Right lobe of liver (tissue), 6 donors: ENCODE data around the gene DENND2A. TPM values are rescaled to one million over a fixed set of nuclear protein-coding genes. Genes with fewer than 3 reads are reported as not detected.

Source experiments
- ATAC-seq, 4 donors: fragments of 200-7000 bp; cut with Tn5 transposase; one replicate each; pipeline ENCODE4 v1.9.1; 2020; ENCODE audit warnings: mild to moderate bottlenecking in 4 of 4, moderate library complexity in 4 of 4
- DNase-seq, 3 donors: peaks; one replicate each; pipeline ENCODE4 v3.0.0-alpha.2; 2020
- H3K27ac ChIP-seq, 3 donors: fragments of 200-600 bp; one replicate each; pipeline ENCODE4 v1.8.0; 2022
- H3K27me3 ChIP-seq, 2 donors: fragments of 200-600 bp; one replicate each; pipeline ENCODE4 v1.8.0; 2022
- H3K36me3 ChIP-seq, 4 donors: fragments of 200-600 bp; sonication (generic) in 1 of 4; one replicate each; pipeline versions ENCODE4 v1.5.1 to v1.8.0; 2017 to 2022; ENCODE audit warnings: control low read depth in 1 of 4
- H3K4me1 ChIP-seq, 4 donors: fragments of 200-600 bp; sonication (generic) in 1 of 4; one replicate each; pipeline versions ENCODE4 v1.5.1 to v1.8.0; 2017 to 2022; ENCODE audit warnings: control low read depth in 1 of 4
- H3K4me3 ChIP-seq, 3 donors: fragments of 200-600 bp; one replicate each; pipeline ENCODE4 v1.8.0; 2022
- H3K9me3 ChIP-seq, 4 donors: fragments of 200-600 bp; sonication (generic) in 1 of 4; one replicate each; pipeline versions ENCODE4 v1.5.1 to v1.8.0; 2017 to 2022; ENCODE audit warnings: control low read depth in 1 of 4
- CTCF ChIP-seq, 4 donors: fragments of 200-600 bp in 3 of 4; fragments of 450-650 bp in 1 of 4; IDR thresholded peaks; one replicate each; pipeline versions ENCODE4 v1.5.1 to v1.8.0; 2016 to 2022; ENCODE audit warnings: antibody characterized with exemption in 4 of 4, mild to moderate bottlenecking in 2 of 4
- POLR2A ChIP-seq: fragments of 450-650 bp; IDR thresholded peaks from one replicate; pipeline ENCODE4 v1.6.1; 2017; ENCODE audit warnings: antibody characterized with exemption, mild to moderate bottlenecking
- WGBS: methylation state at CpG from one replicate; pipeline ENCODE4 v1.1.6; 2018; ENCODE audit warnings: low coverage, low lambda C conversion rate; ENCODE audit not compliant: insufficient coverage; ENCODE audit errors: missing lambda C conversion rate; 5-methylcytosine and 5-hydroxymethylcytosine counted together
- intact Hi-C, 2 donors: fragments of 100-400 bp; cut with DNase I; formaldehyde crosslinking; loops; one replicate each; pipeline versions ENCODE4 v1.11.2 to v1.14.1; 2022
- total RNA-seq, 6 experiments: library from RNA; depleted of rRNA in 2 of 6; stranded (reverse); fragments of >200 nt in 2 of 6; fragmentation: NEBNext Ultra II Directional in 3 of 6; extraction: Animal tissue kit (Norgen Biotek cat#: 25700) in 3 of 6; gene quantifications; one replicate each; pipeline versions ENCODE4 v1.1.0 to v1.2.4, GENCODE V29; 2016 to 2023
- donor health status: DM: no; HTN: yes; CAD: no.
- donor health status: DM: no; HTN: no; CAD: no.
- donor health status: DM: no; HTN: no; CAD: no.
- donor health status: DM: no; HTN: yes; CAD: no.
- donor health status: DM: no; HTN: yes; CAD: no.

The DENND2A gene
- total RNA-seq, 6 experiments from 2014 or later: 1.4 to 3.6 (median 2.4) TPM

GRCh38 chr7:140674356-140674800, 33.8 kb upstream of the DENND2A start:
- DNase-seq (no peak), ATAC-seq (no peak)
- no peaks in the 10 kb centered on the region for H3K36me3 ChIP-seq
- no peaks in the 10 kb centered on the region for H3K27me3 ChIP-seq
- peaks cover 0 to 10% (median 0%) of the 10 kb centered on the region in 4 donors for H3K4me1 ChIP-seq
- H3K9me3 ChIP-seq: no peaks in the 10 kb centered on the region
- H3K4me3 ChIP-seq: no peak overlapping the region
- WGBS: 81% methylated on average over 5 of the region's 5 CpGs
- intact Hi-C loops: no loop called here
- H3K27ac ChIP-seq: no peak overlapping the region
- TF ChIP-seq POLR2A (no peak), CTCF (IDR thresholded peaks at IDR 0.05) (no peak)

GRCh38 chr7:140673774-140674155, 33.2 kb upstream of the DENND2A start:
- no peaks in the 10 kb centered on the region for H3K36me3 ChIP-seq
- no peak overlapping the region for H3K27ac ChIP-seq
- H3K4me1 ChIP-seq: peaks cover 0 to 10% (median 0%) of the 10 kb centered on the region in 4 donors
- intact Hi-C loops: no loop called here
- H3K9me3 ChIP-seq: no peaks in the 10 kb centered on the region
- no peaks in the 10 kb centered on the region for H3K27me3 ChIP-seq
- no peak for TF ChIP-seq POLR2A
- no peak for TF ChIP-seq CTCF (IDR thresholded peaks at IDR 0.05)
- ATAC-seq: no peak
- no peak for DNase-seq
- peak overlapping the region; percentile 54 to 78 (median 76) for H3K4me3 ChIP-seq
- WGBS: 30% methylated on average over 2 of the region's 18 CpGs

- DNase-seq: peak; percentile 57 to 68 (median 62)
- H3K27ac ChIP-seq: peak overlapping the region in 2 of 3 donors; percentile 40 to 72
- 0% methylated on average over 14 of the region's 72 CpGs for WGBS
Observed at GRCh38 chr7:140673063-140673773, 32.6 kb upstream of the DENND2A start.

GRCh38 chr7:140672382-140673062, 31.9 kb upstream of the DENND2A start, which contains the start of gene ADCK2:
TSS of gene ADCK2 (plus strand) at chr7:140672945. CDS start at chr7:140673331, 386 bp downstream.
- peak; percentile 75 to 81 (median 76) for DNase-seq
- Histone ChIP-seq H3K4me3 (peak within 1 kb of the TSS; percentile 54 to 78 (median 76)), H3K27ac (peak within 1 kb of the TSS in 2 of 3 donors; percentile 40 to 72), H3K27me3 (no peaks in the 10 kb centered on the region), H3K9me3 (no peaks in the 10 kb centered on the region), H3K4me1 (peaks cover 0 to 10% (median 0%) of the 10 kb centered on the region in 4 donors), H3K36me3 (no peaks in the 10 kb centered on the region)
- WGBS: 2% methylated on average over 37 of the region's 41 CpGs
- TF ChIP-seq POLR2A (no peak), CTCF (IDR thresholded peaks at IDR 0.05) (no peak)
- intact Hi-C loops: no loop called here
- ATAC-seq: peak; percentile 76 to 88 (median 86)

More at GRCh38 chr7:140673063-140673773, 32.6 kb upstream of the DENND2A start:
- no peaks in the 10 kb centered on the region for H3K27me3 ChIP-seq
- H3K36me3 ChIP-seq: no peaks in the 10 kb centered on the region
- peaks cover 0 to 10% (median 0%) of the 10 kb centered on the region in 4 donors for H3K4me1 ChIP-seq
- no peaks in the 10 kb centered on the region for H3K9me3 ChIP-seq
- H3K4me3 ChIP-seq: peak overlapping the region; percentile 54 to 78 (median 76)
- intact Hi-C loops: no loop called here
- peak; percentile 54 to 64 (median 61) for ATAC-seq
- TF ChIP-seq POLR2A (peak; percentile 46), CTCF (IDR thresholded peaks at IDR 0.05) (no peak)
